ENCODE measurements around the gene PRXL2B.

PRXL2B gene

GRCh38 chr1:2556678-2557481, 29.7 kb upstream of the PRXL2B start:
- Histone ChIP-seq H3K27me3 (ENCODE audit: insufficient read depth, poor library complexity, severe bottlenecking) (no peaks in the 10 kb centered on the region), H3K27ac (replicated peaks) (peak overlapping the region; percentile 99), H3K4me3 (replicated peaks; ENCODE audit: insufficient read depth, low read length) (peak overlapping the region; percentile 55)
- TF ChIP-seq SPI1 (IDR thresholded peaks at IDR 0.05; ENCODE audit: borderline replicate concordance, low read depth) (no peak), GABPA (IDR thresholded peaks at IDR 0.05; ENCODE audit: low read depth) (no peak), POLR2AphosphoS5 (IDR thresholded peaks at IDR 0.05; ENCODE audit: low read depth) (no peak)
- DNase-seq (ENCODE audit: low read depth in 1 of 2, low spot score in 1 of 2): peak; percentile 23 to 36

- TF ChIP-seq GABPA (IDR thresholded peaks at IDR 0.05; ENCODE audit: low read depth): no peak
- TF ChIP-seq REST (IDR thresholded peaks at IDR 0.05; ENCODE audit: insufficient replicate concordance, low read depth): no peak
- no peak for TF ChIP-seq CTCF (IDR thresholded peaks at IDR 0.05; ENCODE audit: insufficient read depth, low read length)
- no peak for TF ChIP-seq SPI1 (IDR thresholded peaks at IDR 0.05; ENCODE audit: borderline replicate concordance, low read depth)
- no peak for TF ChIP-seq POLR2AphosphoS5 (IDR thresholded peaks at IDR 0.05; ENCODE audit: low read depth)
- Histone ChIP-seq H3K4me3 (replicated peaks; ENCODE audit: insufficient read depth, low read length) (no peak overlapping the region; the same call in 1 of the 2 replicates), H3K27me3 (ENCODE audit: insufficient read depth, poor library complexity, severe bottlenecking) (no peaks in the 10 kb centered on the region), H3K27ac (replicated peaks) (peak overlapping the region; percentile 99; the same call in 1 of the 2 replicates)
- no peak for DNase-seq (ENCODE audit: low read depth in 1 of 2, low spot score in 1 of 2)
These were observed 28.8 kb upstream of the PRXL2B start for GRCh38 chr1:2557482-2558400.

GRCh38 chr1:2558420-2558819, 28.2 kb upstream of the PRXL2B start:
- no peak for TF ChIP-seq POLR2AphosphoS5 (IDR thresholded peaks at IDR 0.05; ENCODE audit: low read depth)
- TF ChIP-seq REST (IDR thresholded peaks at IDR 0.05; ENCODE audit: insufficient replicate concordance, low read depth): no peak
- TF ChIP-seq CTCF (IDR thresholded peaks at IDR 0.05; ENCODE audit: insufficient read depth, low read length): no peak
- no peak for TF ChIP-seq GABPA (IDR thresholded peaks at IDR 0.05; ENCODE audit: low read depth)
- no peak for TF ChIP-seq SPI1 (IDR thresholded peaks at IDR 0.05; ENCODE audit: borderline replicate concordance, low read depth)
- Histone ChIP-seq H3K27ac (replicated peaks) (no peak overlapping the region), H3K4me3 (replicated peaks; ENCODE audit: insufficient read depth, low read length) (no peak overlapping the region), H3K27me3 (ENCODE audit: insufficient read depth, poor library complexity, severe bottlenecking) (no peaks in the 10 kb centered on the region)
- DNase-seq (ENCODE audit: low read depth in 1 of 2, low spot score in 1 of 2): no peak

GRCh38 chr1:2558861-2559260, 27.7 kb upstream of the PRXL2B start:
- no peak overlapping the region for H3K27ac ChIP-seq (replicated peaks)
- TF ChIP-seq CTCF (IDR thresholded peaks at IDR 0.05; ENCODE audit: insufficient read depth, low read length) (no peak), REST (IDR thresholded peaks at IDR 0.05; ENCODE audit: insufficient replicate concordance, low read depth) (no peak), SPI1 (IDR thresholded peaks at IDR 0.05; ENCODE audit: borderline replicate concordance, low read depth) (no peak), GABPA (IDR thresholded peaks at IDR 0.05; ENCODE audit: low read depth) (no peak), POLR2AphosphoS5 (IDR thresholded peaks at IDR 0.05; ENCODE audit: low read depth) (no peak)
- no peak for DNase-seq (ENCODE audit: low read depth in 1 of 2, low spot score in 1 of 2)

More at GRCh38 chr1:2558861-2559260, 27.7 kb upstream of the PRXL2B start:
- no peak overlapping the region for H3K4me3 ChIP-seq (replicated peaks; ENCODE audit: insufficient read depth, low read length)
- H3K27me3 ChIP-seq (ENCODE audit: insufficient read depth, poor library complexity, severe bottlenecking): no peaks in the 10 kb centered on the region
